Brain microvascular endothelial cell (primary cell): Measurements from ENCODE around the gene KRTAP5-5.
"Not testable (repeated sequence)": the region's sequence is repeated elsewhere in the genome, so short reads cannot be mapped to it uniquely, and the experiment has no call there.

Experiments used
- DNase-seq: peaks from one replicate; pipeline ENCODE4 v3.0.0-alpha.2; 2020
- H3K27ac ChIP-seq: fragments of 250-450 bp; sonication (Bioruptor Pico); 2 replicates; pipeline ENCODE4 v1.5.1; 2020; ENCODE audit warnings: mild to moderate bottlenecking, moderate library complexity
- H3K27me3 ChIP-seq: fragments of 250-450 bp; sonication (Bioruptor Pico); replicated peaks from 2 replicates; pipeline ENCODE4 v1.5.1; 2020; ENCODE audit warnings: mild to moderate bottlenecking
- H3K36me3 ChIP-seq: fragments of 250-450 bp; sonication (Bioruptor Pico); replicated peaks from 2 replicates; pipeline ENCODE4 v1.5.1; 2020; ENCODE audit warnings: mild to moderate bottlenecking
- H3K4me3 ChIP-seq: 2 replicates; pipeline ENCODE4 v1.5.1; 2011; ENCODE audit warnings: low read depth, mild to moderate bottlenecking, control low read depth, low read length, moderate library complexity
- in situ Hi-C: cut with HindIII; loops from 2 replicates; pipeline ENCODE4 v1.10.0; 2017; ENCODE audit warnings: low sequenced_read_pairs, low pct_ligation_motif_present
- TF ChIP-seq, protein P1 (sequence below): IDR thresholded peaks from 2 replicates; pipeline ENCODE4 v1.5.1; 2011; ENCODE audit warnings: low read depth, mild to moderate bottlenecking, moderate library complexity, low read length, control low read depth, inconsistent platforms; ENCODE audit errors: missing control alignments

Gene KRTAP5-5

GRCh38 chr11:1600626-1601025, 28.9 kb upstream of the KRTAP5-5 start:
- Histone ChIP-seq H3K27ac (no peak overlapping the region), H3K36me3 (no peaks in the 10 kb centered on the region), H3K27me3 (peaks cover 14% of the 10 kb centered on the region), H3K4me3 (no peak overlapping the region)
- TF ChIP-seq, protein P1, sequence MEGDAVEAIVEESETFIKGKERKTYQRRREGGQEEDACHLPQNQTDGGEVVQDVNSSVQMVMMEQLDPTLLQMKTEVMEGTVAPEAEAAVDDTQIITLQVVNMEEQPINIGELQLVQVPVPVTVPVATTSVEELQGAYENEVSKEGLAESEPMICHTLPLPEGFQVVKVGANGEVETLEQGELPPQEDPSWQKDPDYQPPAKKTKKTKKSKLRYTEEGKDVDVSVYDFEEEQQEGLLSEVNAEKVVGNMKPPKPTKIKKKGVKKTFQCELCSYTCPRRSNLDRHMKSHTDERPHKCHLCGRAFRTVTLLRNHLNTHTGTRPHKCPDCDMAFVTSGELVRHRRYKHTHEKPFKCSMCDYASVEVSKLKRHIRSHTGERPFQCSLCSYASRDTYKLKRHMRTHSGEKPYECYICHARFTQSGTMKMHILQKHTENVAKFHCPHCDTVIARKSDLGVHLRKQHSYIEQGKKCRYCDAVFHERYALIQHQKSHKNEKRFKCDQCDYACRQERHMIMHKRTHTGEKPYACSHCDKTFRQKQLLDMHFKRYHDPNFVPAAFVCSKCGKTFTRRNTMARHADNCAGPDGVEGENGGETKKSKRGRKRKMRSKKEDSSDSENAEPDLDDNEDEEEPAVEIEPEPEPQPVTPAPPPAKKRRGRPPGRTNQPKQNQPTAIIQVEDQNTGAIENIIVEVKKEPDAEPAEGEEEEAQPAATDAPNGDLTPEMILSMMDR, result no peak
- in situ Hi-C loops, result no loop called here
- DNase-seq, result no peak

GRCh38 chr11:1601663-1602062, 27.9 kb upstream of the KRTAP5-5 start:
- H3K36me3 ChIP-seq, H3K4me3 ChIP-seq, H3K27ac ChIP-seq, DNase-seq, H3K27me3 ChIP-seq, in situ Hi-C loops: not testable (repeated sequence)

DNA sequence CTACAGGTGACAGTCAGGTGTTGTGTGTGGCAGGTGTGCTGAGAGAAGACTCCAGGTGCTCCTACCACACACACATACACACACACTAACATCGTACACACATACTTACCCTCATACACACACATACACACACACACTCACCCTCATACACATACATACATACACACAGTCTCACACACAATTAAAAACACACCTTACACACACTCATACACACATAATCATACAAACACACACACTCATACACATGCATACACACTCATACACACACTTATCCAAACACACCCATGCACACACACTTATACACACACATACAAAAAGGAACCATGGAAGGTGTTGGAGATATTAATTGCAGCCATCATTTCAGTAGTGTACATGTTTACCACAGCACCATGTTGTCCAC, 25.9 kb upstream of the KRTAP5-5 start:
- peaks cover 8% of the 10 kb centered on the region for H3K27me3 ChIP-seq
- in situ Hi-C loops, result no loop called here

GRCh38 chr11:1604181-1604580, 25.4 kb upstream of the KRTAP5-5 start:
- in situ Hi-C loops, result no loop called here
- H3K36me3 ChIP-seq, result no peaks in the 10 kb centered on the region
- DNase-seq, result no peak
- no peak overlapping the region for H3K4me3 ChIP-seq
- no peak overlapping the region for H3K27ac ChIP-seq
- H3K27me3 ChIP-seq, result peaks cover 8% of the 10 kb centered on the region
- TF ChIP-seq, protein P1, result no peak

More for the DNA sequence above, 25.9 kb upstream of the KRTAP5-5 start:
- DNase-seq, result no peak
- Histone ChIP-seq H3K27ac (no peak overlapping the region), H3K4me3 (no peak overlapping the region), H3K36me3 (no peaks in the 10 kb centered on the region)
- TF ChIP-seq, protein P1, result no peak

DNA sequence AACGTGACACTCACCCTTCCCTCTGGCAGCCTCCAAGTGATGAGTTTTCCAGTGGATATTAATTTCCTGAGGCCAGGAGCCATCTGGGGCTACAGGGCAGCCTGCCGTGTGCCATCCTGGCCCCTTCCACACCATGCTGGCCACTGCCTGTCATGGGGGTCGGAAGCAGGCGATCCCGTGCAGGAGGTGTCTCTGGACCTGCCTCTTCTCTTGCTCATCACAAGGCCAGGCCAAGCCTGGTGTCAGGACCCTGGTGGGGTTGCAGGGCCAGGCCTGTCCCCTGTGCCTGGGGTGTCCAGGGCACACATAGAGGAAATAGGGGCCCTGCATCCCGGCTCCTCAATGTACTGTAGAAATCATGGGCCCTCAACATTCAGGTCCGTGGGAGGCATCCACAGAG, 24.9 kb upstream of the KRTAP5-5 start:
- Histone ChIP-seq H3K27ac (no peak overlapping the region), H3K4me3 (no peak overlapping the region), H3K36me3 (no peaks in the 10 kb centered on the region), H3K27me3 (peaks cover 5% of the 10 kb centered on the region)
- TF ChIP-seq, protein P1, result no peak
- DNase-seq, result no peak
- in situ Hi-C loops, result no loop called here

DNA sequence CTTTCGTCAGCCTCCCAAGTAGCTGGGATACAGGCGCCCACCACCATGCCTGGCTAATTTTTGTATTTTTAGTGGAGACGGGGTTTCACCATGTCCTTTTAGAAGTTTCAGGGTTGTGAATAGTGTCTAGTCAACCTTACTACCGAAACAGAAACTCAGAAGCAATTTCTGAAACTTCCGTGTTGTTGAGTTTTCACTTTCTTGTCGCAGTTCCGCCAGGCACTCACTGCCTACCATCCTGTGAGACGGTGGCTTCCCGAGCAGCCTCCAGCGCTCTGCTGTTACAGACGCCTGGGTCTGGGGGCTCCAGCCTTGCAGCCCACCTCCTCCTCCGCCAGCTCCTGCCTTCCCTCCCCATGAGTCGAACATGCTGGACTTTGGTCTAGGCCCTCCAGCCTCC, 23.7 kb upstream of the KRTAP5-5 start:
- H3K27me3 ChIP-seq, H3K4me3 ChIP-seq, H3K36me3 ChIP-seq, DNase-seq, H3K27ac ChIP-seq, in situ Hi-C loops: not testable (repeated sequence)

DNA sequence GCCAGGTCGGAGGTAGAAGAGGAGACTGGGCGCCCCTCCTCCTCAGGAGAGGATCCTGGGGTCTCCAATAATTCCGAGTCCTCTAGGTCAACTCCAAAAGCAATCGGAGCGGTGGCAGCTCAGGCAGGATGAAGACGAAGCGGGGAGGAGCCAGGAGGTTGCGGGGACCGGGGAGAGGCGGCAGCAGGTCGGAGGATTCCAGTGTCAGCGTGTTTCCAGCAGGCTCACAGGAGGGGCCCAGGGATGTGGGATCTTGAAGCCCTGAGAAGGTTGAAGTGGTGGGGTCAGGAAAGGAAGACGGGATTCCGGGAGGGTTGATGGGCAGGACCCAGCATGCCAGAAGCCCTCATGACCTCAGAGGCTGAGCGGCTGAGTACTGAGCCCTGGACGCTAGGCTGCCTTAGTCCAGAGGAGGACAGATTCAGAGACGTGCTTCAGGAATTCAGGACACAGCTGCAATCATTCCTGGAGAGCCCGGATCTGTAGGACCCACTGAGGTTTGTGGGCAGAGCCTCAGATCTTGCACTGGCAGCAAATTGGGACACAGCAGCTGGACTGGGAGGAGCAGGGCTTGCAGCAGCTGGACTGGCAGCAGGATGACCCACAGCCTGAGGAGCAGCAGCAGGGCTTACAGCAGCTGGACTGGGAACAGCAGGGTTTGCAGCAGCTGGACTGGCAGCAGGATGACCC, 22.3 kb upstream of the KRTAP5-5 start:
- H3K27me3 ChIP-seq, H3K36me3 ChIP-seq, H3K27ac ChIP-seq, in situ Hi-C loops, DNase-seq, H3K4me3 ChIP-seq: not testable (repeated sequence)

DNA sequence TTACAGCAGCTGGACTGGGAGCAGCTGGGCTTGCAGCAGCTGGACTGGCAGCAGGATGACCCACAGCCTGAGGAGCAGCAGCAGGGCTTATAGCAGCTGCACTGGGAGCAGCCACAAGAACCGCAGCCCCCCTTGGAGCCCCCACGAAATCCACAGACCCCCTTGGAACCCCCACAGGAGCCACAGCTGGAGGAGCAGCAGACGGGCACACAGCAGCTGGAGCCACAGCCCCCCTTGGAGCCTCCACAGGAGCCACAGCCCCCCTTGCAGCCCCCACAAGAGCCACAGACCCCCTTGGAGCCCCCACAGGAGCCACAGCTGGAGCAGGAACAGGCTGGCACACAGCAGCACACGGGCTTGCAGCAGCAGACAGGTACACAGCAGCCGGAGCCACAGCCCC, 21.7 kb upstream of the KRTAP5-5 start:
- H3K4me3 ChIP-seq, H3K27me3 ChIP-seq, in situ Hi-C loops, H3K36me3 ChIP-seq, DNase-seq, H3K27ac ChIP-seq: not testable (repeated sequence)
